IPS-15b (cell line): ENCODE results near the gene PEAK1.

Source experiments
- H3K27me3 ChIP-seq: one replicate; pipeline ENCODE4 v1.6.1; 2013; ENCODE audit warnings: low read length; ENCODE audit not compliant: control insufficient read depth, insufficient read depth
- H3K36me3 ChIP-seq: one replicate; pipeline ENCODE4 v1.6.1; 2013; ENCODE audit warnings: low read length; ENCODE audit not compliant: control insufficient read depth, insufficient read depth
- H3K4me1 ChIP-seq: one replicate; pipeline ENCODE4 v1.6.1; 2013; ENCODE audit warnings: mild to moderate bottlenecking, low read length; ENCODE audit not compliant: control insufficient read depth, insufficient read depth
- H3K4me3 ChIP-seq: one replicate; pipeline ENCODE4 v1.5.1; 2013; ENCODE audit warnings: low read depth, low read length
- H3K9ac ChIP-seq: one replicate; pipeline ENCODE4 v1.6.1; 2013; ENCODE audit warnings: low read depth, mild to moderate bottlenecking, low read length
- H3K9me3 ChIP-seq: one replicate; pipeline ENCODE4 v1.6.1; 2013; ENCODE audit warnings: mild to moderate bottlenecking, low read length; ENCODE audit not compliant: control insufficient read depth, insufficient read depth

PEAK1 gene

GRCh38 chr15:77145370-77145769 is 274.5 kb downstream of the PEAK1 start:
- Histone ChIP-seq H3K9ac (no peak overlapping the region), H3K27me3 (no peaks in the 10 kb centered on the region), H3K4me3 (no peak overlapping the region), H3K36me3 (no peaks in the 10 kb centered on the region), H3K9me3 (peaks cover 6% of the 10 kb centered on the region), H3K4me1 (no peaks in the 10 kb centered on the region)

GRCh38 chr15:77144492-77145070 is 275.3 kb downstream of the PEAK1 start:
- Histone ChIP-seq H3K4me3 (no peak overlapping the region), H3K9me3 (peaks cover 6% of the 10 kb centered on the region), H3K9ac (no peak overlapping the region), H3K36me3 (no peaks in the 10 kb centered on the region), H3K4me1 (no peaks in the 10 kb centered on the region), H3K27me3 (no peaks in the 10 kb centered on the region)

GRCh38 chr15:77144026-77144425 is 275.9 kb downstream of the PEAK1 start:
- Histone ChIP-seq H3K27me3 (no peaks in the 10 kb centered on the region), H3K36me3 (no peaks in the 10 kb centered on the region), H3K4me3 (no peak overlapping the region), H3K9me3 (peaks cover 6% of the 10 kb centered on the region), H3K4me1 (no peaks in the 10 kb centered on the region), H3K9ac (no peak overlapping the region)

- H3K4me3 ChIP-seq = no peak overlapping the region
- no peaks in the 10 kb centered on the region for H3K4me1 ChIP-seq
- H3K9ac ChIP-seq = no peak overlapping the region
- H3K36me3 ChIP-seq = no peaks in the 10 kb centered on the region
- peaks cover 6% of the 10 kb centered on the region for H3K9me3 ChIP-seq
- H3K27me3 ChIP-seq = no peaks in the 10 kb centered on the region
These were observed 276.3 kb downstream of the PEAK1 start for GRCh38 chr15:77143616-77144015.

GRCh38 chr15:77143191-77143590 is 276.7 kb downstream of the PEAK1 start:
- Histone ChIP-seq H3K9ac (no peak overlapping the region), H3K9me3 (peaks cover 6% of the 10 kb centered on the region), H3K27me3 (no peaks in the 10 kb centered on the region), H3K4me1 (no peaks in the 10 kb centered on the region), H3K4me3 (no peak overlapping the region), H3K36me3 (no peaks in the 10 kb centered on the region)

- no peaks in the 10 kb centered on the region for H3K36me3 ChIP-seq
- no peaks in the 10 kb centered on the region for H3K27me3 ChIP-seq
- no peak overlapping the region for H3K9ac ChIP-seq
- H3K9me3 ChIP-seq = peaks cover 6% of the 10 kb centered on the region
- no peak overlapping the region for H3K4me3 ChIP-seq
- H3K4me1 ChIP-seq = no peaks in the 10 kb centered on the region
These were observed 279.7 kb downstream of the PEAK1 start for GRCh38 chr15:77140220-77140619.

GRCh38 chr15:77139312-77139711 is 280.6 kb downstream of the PEAK1 start:
- Histone ChIP-seq H3K36me3 (no peaks in the 10 kb centered on the region), H3K27me3 (no peaks in the 10 kb centered on the region), H3K4me1 (no peaks in the 10 kb centered on the region), H3K9ac (no peak overlapping the region), H3K4me3 (no peak overlapping the region), H3K9me3 (peaks cover 6% of the 10 kb centered on the region)

- Histone ChIP-seq H3K4me1 (no peaks in the 10 kb centered on the region), H3K9me3 (peaks cover 6% of the 10 kb centered on the region)
These were observed 281.8 kb downstream of the PEAK1 start for GRCh38 chr15:77138167-77138522.

GRCh38 chr15:77135181-77135580 is 284.7 kb downstream of the PEAK1 start:
- Histone ChIP-seq H3K4me3 (no peak overlapping the region), H3K9ac (no peak overlapping the region), H3K36me3 (no peaks in the 10 kb centered on the region), H3K4me1 (peaks cover 8% of the 10 kb centered on the region), H3K27me3 (no peaks in the 10 kb centered on the region), H3K9me3 (no peaks in the 10 kb centered on the region)

More at GRCh38 chr15:77138167-77138522, 281.8 kb downstream of the PEAK1 start:
- no peaks in the 10 kb centered on the region for H3K27me3 ChIP-seq
- no peak overlapping the region for H3K9ac ChIP-seq
- no peak overlapping the region for H3K4me3 ChIP-seq
- no peaks in the 10 kb centered on the region for H3K36me3 ChIP-seq

GRCh38 chr15:77130315-77130930 is 289.5 kb downstream of the PEAK1 start:
- peaks cover 13% of the 10 kb centered on the region for H3K4me1 ChIP-seq
- H3K36me3 ChIP-seq = no peaks in the 10 kb centered on the region
- H3K9me3 ChIP-seq = no peaks in the 10 kb centered on the region
- H3K4me3 ChIP-seq = no peak overlapping the region
- H3K27me3 ChIP-seq = no peaks in the 10 kb centered on the region
- no peak overlapping the region for H3K9ac ChIP-seq

- Histone ChIP-seq H3K9ac (no peak overlapping the region), H3K36me3 (no peaks in the 10 kb centered on the region), H3K27me3 (no peaks in the 10 kb centered on the region), H3K4me1 (peaks cover 13% of the 10 kb centered on the region), H3K9me3 (no peaks in the 10 kb centered on the region), H3K4me3 (no peak overlapping the region)
These were observed 292.3 kb downstream of the PEAK1 start for GRCh38 chr15:77127626-77128025.

- Histone ChIP-seq H3K4me1 (peaks cover 13% of the 10 kb centered on the region), H3K9ac (no peak overlapping the region), H3K4me3 (no peak overlapping the region), H3K27me3 (no peaks in the 10 kb centered on the region), H3K36me3 (no peaks in the 10 kb centered on the region), H3K9me3 (no peaks in the 10 kb centered on the region)
These were observed 293.2 kb downstream of the PEAK1 start for GRCh38 chr15:77126529-77127326.
